HG02884 (cell line): ENCODE data around the gene TNF.

Experiments
- ATAC-seq: cut with Tn5 transposase; IDR thresholded peaks from one replicate; pipeline ENCODE4 v1.9.1; 2021; ENCODE audit warnings: mild to moderate bottlenecking, moderate library complexity; ENCODE audit not compliant: unreplicated experiment

Gene TNF

GRCh38 chr6:31575335-31575901 is at the start of gene TNF:
TSS of gene TNF (plus strand) at chr6:31575565. CDS start at chr6:31575742, 177 bp downstream.
- ATAC-seq, result no peak

GRCh38 chr6:31525932-31526591 is 49.3 kb upstream of the TNF start:
- ATAC-seq, result no peak

- ATAC-seq, result no peak
Observed at GRCh38 chr6:31528307-31528777, 47.0 kb upstream of the TNF start.

- no peak for ATAC-seq
Observed at GRCh38 chr6:31528821-31529328, 46.5 kb upstream of the TNF start, which contains the start of gene MCCD1. TSS of gene MCCD1 (plus strand) at chr6:31528962. CDS start at chr6:31529015, 53 bp downstream.

GRCh38 chr6:31529329-31530150 is 45.8 kb upstream of the TNF start:
- no peak for ATAC-seq

- ATAC-seq, result no peak
Observed at GRCh38 chr6:31530659-31531058, 44.7 kb upstream of the TNF start.

- no peak for ATAC-seq
Observed at GRCh38 chr6:31531162-31531561, 44.2 kb upstream of the TNF start.

- no peak for ATAC-seq
Observed at GRCh38 chr6:31531771-31532643, 43.4 kb upstream of the TNF start.

- ATAC-seq, result no peak
Observed at GRCh38 chr6:31532644-31533454, 42.5 kb upstream of the TNF start.

- no peak for ATAC-seq
Observed at GRCh38 chr6:31533455-31533841, 41.9 kb upstream of the TNF start.

- ATAC-seq, result no peak
Observed at GRCh38 chr6:31534011-31534410, 41.4 kb upstream of the TNF start.

- no peak for ATAC-seq
Observed at GRCh38 chr6:31534521-31535040, 40.8 kb upstream of the TNF start.

- ATAC-seq, result no peak
Observed at GRCh38 chr6:31535538-31536324, 39.6 kb upstream of the TNF start.

GRCh38 chr6:31538805-31539400 is 36.5 kb upstream of the TNF start:
- no peak for ATAC-seq

- ATAC-seq, result no peak
Observed at GRCh38 chr6:31540640-31541039, 34.7 kb upstream of the TNF start.

GRCh38 chr6:31541059-31541657 is 34.2 kb upstream of the TNF start:
- no peak for ATAC-seq

GRCh38 chr6:31541658-31542521 is 33.5 kb upstream of the TNF start, which contains the start of gene DDX39B:
TSS of gene DDX39B (minus strand) at chr6:31542003. CDS start at chr6:31540532, 1,471 bp downstream.
- ATAC-seq, result no peak
